ENCODE data around the gene ARHGAP26.

Gene ARHGAP26

DNA sequence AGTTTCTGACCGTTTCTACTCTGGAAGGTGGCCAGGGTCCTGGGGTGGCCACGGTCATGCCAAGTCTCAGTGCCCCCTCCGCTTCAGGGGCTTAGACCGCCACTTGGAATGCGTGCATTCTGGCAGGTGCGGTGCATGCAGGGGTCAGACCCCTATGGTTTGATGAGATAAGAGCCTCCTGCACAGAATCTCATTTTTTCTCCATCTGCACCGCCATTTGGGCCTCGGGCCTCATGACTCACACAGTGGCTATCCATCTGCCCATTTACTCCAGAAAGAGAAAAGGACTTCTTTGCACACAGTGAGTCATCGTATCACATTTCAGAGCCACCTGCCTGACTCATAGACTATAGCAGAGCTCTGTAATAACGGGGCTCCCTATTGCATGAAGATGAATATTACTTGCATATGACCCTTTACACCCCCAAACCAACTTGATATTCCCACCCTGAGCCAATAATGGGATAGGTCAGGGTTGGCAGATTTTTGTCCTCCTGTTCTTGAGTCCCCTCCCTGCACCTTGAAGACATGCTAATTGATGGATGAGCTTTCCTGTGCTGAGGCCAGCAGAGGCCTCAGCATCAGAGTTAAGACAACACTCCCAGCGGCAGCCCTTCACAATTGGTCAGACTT, 475.9 kb downstream of the ARHGAP26 start:
- Histone ChIP-seq H4K20me1 (ENCODE audit: insufficient read depth) (no peaks in the 10 kb centered on the region), H3K4me3 (IDR thresholded peaks at IDR 0.05; ENCODE audit: insufficient read depth, low read depth, low read length) (no peak overlapping the region), H2AFZ (ENCODE audit: low read depth) (no peak overlapping the region), H3K4me2 (no peak overlapping the region), H3K79me2 (ENCODE audit: insufficient read depth, low read depth) (no peaks in the 10 kb centered on the region), H3K4me1 (ENCODE audit: low read depth, poor library complexity, severe bottlenecking) (peaks cover 5% of the 10 kb centered on the region), H3K27me3 (ENCODE audit: insufficient read depth, low read depth) (no peaks in the 10 kb centered on the region), H3K9ac (no peak overlapping the region), H3K36me3 (ENCODE audit: insufficient read depth) (no peaks in the 10 kb centered on the region), H3K27ac (no peak overlapping the region)
- no peak for TF ChIP-seq CTCF (conservative IDR thresholded peaks at IDR 0.05; ENCODE audit: low read depth, low read length)

GRCh38 chr5:143247134-143247815, 477.1 kb downstream of the ARHGAP26 start:
- Histone ChIP-seq H3K9ac (no peak overlapping the region), H3K79me2 (ENCODE audit: insufficient read depth, low read depth) (no peaks in the 10 kb centered on the region), H3K4me2 (no peak overlapping the region), H3K27me3 (ENCODE audit: insufficient read depth, low read depth) (no peaks in the 10 kb centered on the region), H2AFZ (ENCODE audit: low read depth) (no peak overlapping the region), H3K27ac (no peak overlapping the region), H4K20me1 (ENCODE audit: insufficient read depth) (no peaks in the 10 kb centered on the region), H3K36me3 (ENCODE audit: insufficient read depth) (no peaks in the 10 kb centered on the region), H3K4me1 (ENCODE audit: low read depth, poor library complexity, severe bottlenecking) (peaks cover 11% of the 10 kb centered on the region), H3K4me3 (IDR thresholded peaks at IDR 0.05; ENCODE audit: insufficient read depth, low read depth, low read length) (no peak overlapping the region)
- TF ChIP-seq CTCF (conservative IDR thresholded peaks at IDR 0.05; ENCODE audit: low read depth, low read length) = no peak

DNA sequence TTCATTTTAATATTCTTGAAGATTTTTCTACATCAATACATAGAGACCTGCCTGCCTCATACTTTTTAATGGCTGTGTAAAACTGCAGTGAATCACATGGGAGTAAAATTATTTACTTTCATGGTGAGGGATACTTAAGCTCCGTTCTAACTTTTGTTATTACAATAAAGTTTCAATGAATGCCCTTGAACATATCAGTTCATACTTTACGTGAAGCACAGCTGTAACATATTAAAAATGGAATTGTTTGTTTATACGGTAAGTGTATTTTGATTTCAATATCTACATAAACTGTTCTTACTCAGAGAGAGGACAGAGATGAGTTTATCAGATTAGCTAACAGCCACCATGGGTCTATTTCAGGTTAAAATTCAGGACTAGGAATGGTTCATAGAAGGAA, 478.2 kb downstream of the ARHGAP26 start:
- Histone ChIP-seq H2AFZ (ENCODE audit: low read depth) (no peak overlapping the region), H3K79me2 (ENCODE audit: insufficient read depth, low read depth) (no peaks in the 10 kb centered on the region), H3K9ac (no peak overlapping the region), H3K27ac (no peak overlapping the region), H4K20me1 (ENCODE audit: insufficient read depth) (no peaks in the 10 kb centered on the region), H3K4me3 (IDR thresholded peaks at IDR 0.05; ENCODE audit: insufficient read depth, low read depth, low read length) (no peak overlapping the region), H3K27me3 (ENCODE audit: insufficient read depth, low read depth) (no peaks in the 10 kb centered on the region), H3K4me2 (no peak overlapping the region), H3K36me3 (ENCODE audit: insufficient read depth) (no peaks in the 10 kb centered on the region), H3K4me1 (ENCODE audit: low read depth, poor library complexity, severe bottlenecking) (peaks cover 11% of the 10 kb centered on the region)
- TF ChIP-seq CTCF (conservative IDR thresholded peaks at IDR 0.05; ENCODE audit: low read depth, low read length) = no peak

GRCh38 chr5:143248822-143249579, 478.8 kb downstream of the ARHGAP26 start:
- Histone ChIP-seq H3K27me3 (ENCODE audit: insufficient read depth, low read depth) (no peaks in the 10 kb centered on the region), H3K4me1 (ENCODE audit: low read depth, poor library complexity, severe bottlenecking) (peaks cover 11% of the 10 kb centered on the region), H3K4me3 (IDR thresholded peaks at IDR 0.05; ENCODE audit: insufficient read depth, low read depth, low read length) (no peak overlapping the region), H3K36me3 (ENCODE audit: insufficient read depth) (no peaks in the 10 kb centered on the region), H3K4me2 (no peak overlapping the region), H3K9ac (no peak overlapping the region), H3K27ac (no peak overlapping the region), H4K20me1 (ENCODE audit: insufficient read depth) (no peaks in the 10 kb centered on the region), H2AFZ (ENCODE audit: low read depth) (no peak overlapping the region), H3K79me2 (ENCODE audit: insufficient read depth, low read depth) (no peaks in the 10 kb centered on the region)
- no peak for TF ChIP-seq CTCF (conservative IDR thresholded peaks at IDR 0.05; ENCODE audit: low read depth, low read length)
